Transverse colon (tissue), 4 donors: Measurements from ENCODE around the gene BIRC6.

Experiments used
- CTCF ChIP-seq, 5 experiments: fragments of 200-600 bp in 3 of 5; fragments of 450-650 bp in 2 of 5; sonication (generic) in 3 of 5; IDR thresholded peaks; 1 replicate in 2 of 5; 2 replicates in 3 of 5; pipeline ENCODE4 v1.5.1; 2016 to 2017; ENCODE audit warnings: antibody characterized with exemption in 5 of 5, inconsistent platforms in 3 of 5, mild to moderate bottlenecking in 2 of 5, moderate library complexity in 1 of 5
- EP300 ChIP-seq: sonication (generic); formaldehyde crosslinking; IDR thresholded peaks from one replicate; pipeline ENCODE4 v1.6.1; 2017; ENCODE audit warnings: antibody characterized with exemption, low read depth
- POLR2A ChIP-seq: fragments of 450-650 bp; IDR thresholded peaks from one replicate; pipeline ENCODE4 v1.6.1; 2016; ENCODE audit warnings: antibody characterized with exemption, mild to moderate bottlenecking, moderate library complexity
- POLR2AphosphoS5 ChIP-seq, 3 donors: sonication (generic); formaldehyde crosslinking; IDR thresholded peaks; one replicate each; pipeline ENCODE4 v1.6.1; 2016; ENCODE audit warnings: antibody characterized with exemption in 3 of 3

- TF ChIP-seq CTCF (IDR thresholded peaks at IDR 0.05) (no peak), POLR2AphosphoS5 (IDR thresholded peaks at IDR 0.05) (no peak), POLR2A (no peak), EP300 (no peak)
Measured at GRCh38 chr2:32463110-32463509, 106.3 kb downstream of the BIRC6 start.
